SIG-M5 treated with dmso at 0.1 percent for 504 hours (cell line): ENCODE results near the gene COL25A1.

Experiments
- DNase-seq: peaks from one replicate; lab custom pipeline; 2025; ENCODE audit not compliant: unreplicated experiment; lab: John Stamatoyannopoulos, UW

COL25A1 gene

DNA sequence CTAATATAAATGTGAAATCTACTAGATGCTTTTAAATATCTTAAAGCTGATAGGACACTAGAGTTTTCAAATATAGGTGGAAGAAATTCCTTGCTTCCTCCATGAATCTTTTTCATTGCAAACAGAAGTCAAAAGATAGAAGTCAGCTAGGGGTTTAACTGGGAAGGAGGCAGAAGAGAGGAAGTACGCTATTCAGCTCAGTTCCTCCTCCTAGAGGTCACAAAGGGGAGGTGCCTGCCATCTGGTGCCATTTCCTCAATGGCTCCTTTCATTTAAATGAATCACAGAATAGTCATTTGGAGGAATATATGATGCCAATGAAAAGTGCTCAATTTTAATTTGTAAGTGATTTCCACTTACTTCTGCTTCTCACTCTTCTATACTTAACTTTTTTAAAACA lies 8.5 kb downstream of the COL25A1 start:
- peak; percentile 8 for DNase-seq

DNA sequence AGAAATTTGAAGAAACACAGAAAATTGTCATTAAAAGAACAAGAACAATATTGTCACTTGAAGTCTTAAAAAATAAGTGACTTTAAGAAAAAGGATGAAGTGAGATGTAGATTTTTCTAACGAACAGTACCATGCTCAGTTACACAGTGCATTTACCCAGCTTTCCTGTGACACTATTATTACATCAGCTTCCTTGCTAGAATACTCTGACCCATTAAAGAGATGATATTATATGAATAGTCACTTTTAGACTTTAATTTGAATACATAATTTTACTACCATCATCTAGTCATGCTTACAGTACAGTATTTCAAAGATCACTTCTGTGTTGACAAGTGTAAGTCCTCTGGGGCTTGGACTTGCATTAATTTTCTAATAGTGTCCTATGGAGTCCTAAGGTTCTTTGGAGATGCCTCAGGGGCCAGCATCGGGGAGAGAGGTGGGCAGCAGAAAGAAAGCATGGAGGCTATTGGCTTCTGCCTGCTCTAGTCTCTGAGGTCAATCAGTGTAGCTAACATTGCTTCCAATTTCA lies 10.7 kb downstream of the COL25A1 start:
- DNase-seq = no peak

DNA sequence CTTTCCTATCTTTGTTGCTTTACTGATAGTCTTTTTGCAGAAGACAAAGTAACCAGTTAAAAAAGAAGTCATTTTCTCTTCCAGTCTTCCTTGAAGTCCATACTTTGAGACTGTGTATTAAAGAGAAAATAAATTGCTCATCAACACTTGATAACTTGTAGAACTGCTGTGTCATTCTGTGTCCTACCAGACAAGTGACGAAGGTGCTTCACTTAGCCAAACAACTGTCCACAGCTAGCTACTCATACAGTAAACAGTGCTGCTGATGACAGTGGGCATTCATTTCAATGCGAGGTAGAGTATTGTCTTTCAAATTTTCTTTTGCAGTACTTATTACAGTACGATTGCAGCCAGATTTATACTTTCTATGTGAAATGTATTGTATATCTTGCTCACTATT lies 11.5 kb downstream of the COL25A1 start:
- DNase-seq = no peak

DNA sequence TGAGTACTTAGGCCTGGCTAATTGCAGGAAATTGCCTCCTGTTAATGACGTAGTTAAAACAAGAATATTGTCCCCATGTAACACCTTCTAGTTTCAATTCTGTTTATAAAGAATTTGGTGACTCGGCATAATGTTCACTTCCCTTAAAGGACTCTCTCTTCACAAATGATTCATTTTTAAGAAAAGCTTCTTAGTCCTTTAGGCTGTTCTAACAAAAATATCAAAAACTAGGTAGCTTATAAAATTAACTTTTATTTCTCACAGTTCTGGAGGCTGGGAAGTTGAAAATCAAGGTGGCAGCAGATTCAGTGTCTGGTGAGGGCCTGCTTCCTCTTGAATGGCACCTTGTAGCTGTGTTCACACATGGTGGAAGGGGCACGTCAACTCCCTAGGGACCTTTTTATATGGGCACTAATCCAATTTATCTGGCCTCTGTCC lies 23.8 kb downstream of the COL25A1 start:
- DNase-seq = no peak

DNA sequence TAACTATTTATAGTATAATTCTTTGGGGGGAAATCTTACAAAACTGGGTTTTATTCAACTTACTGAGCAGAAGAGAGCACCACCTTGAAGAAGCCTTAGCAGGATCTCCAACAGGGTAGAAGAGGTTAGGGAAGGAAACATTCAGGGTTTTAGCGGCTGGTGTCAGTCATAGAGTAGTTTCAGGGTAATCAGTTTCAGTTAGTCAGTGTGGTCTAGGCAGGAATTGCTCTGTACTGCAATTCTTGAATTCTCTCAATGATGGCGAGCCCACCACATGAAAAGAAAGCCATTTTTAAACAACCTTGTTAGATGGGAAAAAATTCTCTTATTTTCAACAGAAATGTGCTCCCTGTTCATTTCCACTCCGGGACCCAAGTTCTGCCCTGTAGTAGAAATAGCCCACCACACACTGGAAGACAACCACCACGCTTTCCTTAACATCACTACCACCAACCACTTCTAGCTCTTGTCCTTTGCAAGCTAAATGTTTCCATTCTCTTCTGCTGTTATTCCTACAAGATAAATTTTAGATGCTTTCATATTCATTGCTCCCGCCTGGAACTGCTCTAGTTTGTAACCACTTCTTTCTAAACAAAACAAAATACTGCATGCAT lies 25.9 kb downstream of the COL25A1 start:
- no peak for DNase-seq

DNA sequence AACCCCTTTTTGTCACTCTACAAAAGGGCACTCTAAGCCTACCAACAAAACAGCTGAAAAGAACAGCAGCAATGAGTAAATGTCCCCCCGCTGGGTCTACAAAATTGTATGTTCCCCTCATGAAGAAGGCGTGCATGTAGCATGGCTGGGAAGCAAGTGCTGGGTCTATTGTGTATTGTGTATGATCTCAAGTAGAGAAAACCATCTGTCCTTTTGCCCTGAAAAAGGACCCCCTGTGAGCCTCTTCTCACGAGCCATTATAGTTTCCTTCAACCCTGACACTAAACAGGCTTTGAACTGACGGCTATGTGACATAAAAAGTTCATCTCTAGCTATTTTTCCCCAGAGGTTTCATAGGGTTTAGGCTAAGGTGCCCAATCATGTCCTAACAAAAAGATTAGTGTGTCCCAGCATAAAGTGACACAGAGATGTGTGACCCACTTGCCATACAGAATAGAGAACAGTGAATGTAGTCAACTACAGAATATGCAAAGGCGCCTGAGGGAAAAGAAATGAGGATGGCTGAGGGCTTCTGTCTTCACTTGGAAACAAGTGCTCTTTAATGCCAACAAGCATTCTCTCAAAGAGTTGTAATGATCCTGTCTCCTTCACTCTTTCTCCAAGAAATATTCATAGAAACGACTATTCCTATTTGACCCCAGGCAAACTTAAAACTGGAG lies 27.3 kb downstream of the COL25A1 start:
- no peak for DNase-seq

DNA sequence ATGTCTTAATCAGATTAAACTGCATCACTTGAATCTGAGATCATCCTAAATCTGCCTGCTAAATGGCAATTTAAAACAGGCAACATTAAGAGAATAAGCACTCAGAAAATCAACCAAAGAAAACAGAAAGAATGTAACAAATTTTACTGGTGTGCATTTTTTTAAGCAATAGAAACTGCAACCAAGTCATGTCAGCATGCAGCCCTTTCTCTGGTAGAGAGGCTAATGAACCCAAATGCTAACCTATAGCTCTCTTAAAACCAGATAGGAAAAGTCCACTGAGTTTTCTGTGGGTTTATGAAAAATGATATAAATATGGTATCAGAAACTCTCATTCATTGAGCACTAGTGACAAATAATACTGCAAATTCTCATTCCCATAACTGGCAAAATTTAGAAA lies 35.6 kb downstream of the COL25A1 start:
- no peak for DNase-seq

DNA sequence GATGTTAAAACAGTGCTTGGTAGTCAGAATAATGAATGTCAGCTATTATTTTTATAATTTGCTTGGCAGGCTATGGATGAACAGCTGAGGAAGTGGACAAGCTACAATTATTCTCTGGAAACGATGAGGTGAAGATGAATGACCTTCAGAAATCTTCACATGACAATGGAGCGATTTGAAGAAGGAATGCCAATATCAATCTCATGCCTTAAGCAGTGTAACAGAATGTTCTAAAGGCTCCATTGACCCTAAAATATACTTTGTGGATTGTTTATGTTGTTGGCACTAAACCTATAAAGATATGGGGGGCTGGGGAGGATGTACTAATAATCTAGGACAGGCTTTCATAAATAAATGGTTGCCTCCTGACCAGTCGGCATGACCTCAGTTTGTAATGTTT lies 36.2 kb downstream of the COL25A1 start:
- no peak for DNase-seq

DNA sequence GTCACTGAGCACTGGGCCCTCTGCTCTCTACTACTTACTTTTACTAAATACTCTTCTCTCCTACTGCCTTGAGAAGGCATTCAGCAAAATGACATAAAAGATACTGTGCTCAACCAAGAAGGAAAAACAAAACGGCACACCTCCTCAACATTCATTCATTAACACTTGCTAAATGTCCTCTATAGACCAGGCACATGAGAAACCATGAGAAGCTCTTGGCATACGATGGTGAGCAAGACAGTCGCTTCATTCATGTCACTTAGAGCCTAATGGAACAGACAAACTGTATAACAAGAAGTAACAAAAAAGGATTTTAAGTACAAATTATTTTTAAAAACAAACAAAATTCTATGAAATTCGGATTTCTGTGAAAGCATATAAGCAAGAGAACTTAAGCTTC lies 38.7 kb downstream of the COL25A1 start:
- DNase-seq = no peak

DNA sequence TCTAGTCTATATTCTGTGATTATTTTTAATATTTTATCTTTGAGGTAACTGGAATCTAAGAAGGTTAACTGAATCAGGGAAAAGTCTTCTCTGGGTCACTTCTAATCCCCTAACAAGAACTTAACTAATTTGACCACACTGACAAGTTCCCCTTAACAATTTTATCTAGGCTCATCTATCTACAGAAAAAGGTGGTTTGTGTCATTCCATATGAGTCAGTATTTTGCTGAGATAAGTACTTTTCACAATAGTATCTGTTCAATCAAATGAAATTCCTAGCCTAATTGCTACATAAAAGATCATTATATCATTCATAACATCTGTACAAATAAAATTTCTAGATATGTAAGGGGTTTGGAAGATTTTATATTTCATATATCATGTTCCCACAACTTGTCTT lies 45.6 kb downstream of the COL25A1 start:
- no peak for DNase-seq

DNA sequence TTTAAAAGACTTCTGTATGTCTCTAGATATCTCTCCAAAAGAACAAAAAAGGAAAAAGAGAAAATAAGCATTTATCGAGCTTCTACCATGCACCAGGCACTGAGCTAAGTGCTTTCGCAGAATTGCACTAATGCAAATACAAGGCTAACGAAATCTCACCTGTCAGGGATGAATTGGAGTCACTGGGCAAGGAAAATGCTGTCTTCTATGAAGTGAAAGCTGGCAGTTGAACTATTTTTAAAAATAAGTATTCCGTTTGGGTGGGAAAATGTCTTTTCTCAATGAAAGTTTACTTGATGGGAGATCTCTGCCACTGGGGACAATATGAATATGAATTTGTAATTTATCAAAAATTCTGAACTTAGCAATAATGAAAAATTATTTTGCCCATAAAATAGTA lies 47.6 kb downstream of the COL25A1 start:
- no peak for DNase-seq

DNA sequence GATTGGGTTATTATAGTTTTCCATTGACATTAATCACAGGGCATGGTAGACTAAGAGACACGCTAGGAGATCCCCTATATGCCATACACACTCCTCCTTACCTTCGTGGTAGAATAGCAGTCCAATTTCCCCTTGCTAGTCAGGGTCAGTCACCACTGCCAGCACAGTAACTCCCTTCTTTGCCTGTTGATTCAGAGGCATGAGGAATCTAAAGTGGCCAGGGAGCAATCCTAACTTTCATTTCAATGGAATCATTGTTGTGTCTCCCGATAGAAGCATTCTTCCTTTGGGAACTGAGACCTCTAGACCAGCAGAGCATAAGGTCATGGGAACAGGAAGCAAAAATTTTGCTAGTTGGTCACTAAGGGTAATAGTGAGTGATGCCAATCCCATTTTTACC lies 51.1 kb downstream of the COL25A1 start:
- DNase-seq = no peak

DNA sequence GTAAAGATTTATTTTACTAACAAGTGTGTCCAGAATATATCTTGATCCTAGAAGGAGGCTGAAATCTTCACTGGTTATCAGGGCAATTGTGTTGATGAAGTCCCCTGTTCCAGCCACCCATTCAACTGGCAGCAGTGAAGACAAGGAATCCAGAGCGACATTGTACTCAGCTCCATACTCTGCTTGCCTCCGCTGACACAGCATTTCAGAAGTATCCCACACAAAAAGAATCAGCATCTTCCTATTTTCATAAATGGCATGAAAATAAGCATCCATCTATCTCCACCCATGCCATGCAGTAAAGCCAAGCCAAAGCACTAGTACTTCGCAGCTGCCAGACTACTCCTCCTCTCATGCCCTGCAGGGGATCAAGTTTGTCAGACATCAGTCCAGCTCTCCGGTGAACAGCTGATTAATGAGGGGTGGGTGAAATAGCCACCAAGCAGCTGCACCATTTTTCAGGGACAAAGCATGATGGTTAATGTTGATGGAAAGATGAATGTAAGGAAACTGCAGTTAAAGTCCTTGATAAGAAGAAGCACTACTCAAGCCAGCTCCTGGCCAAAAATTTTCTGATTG lies 54.0 kb downstream of the COL25A1 start:
- DNase-seq = no peak

DNA sequence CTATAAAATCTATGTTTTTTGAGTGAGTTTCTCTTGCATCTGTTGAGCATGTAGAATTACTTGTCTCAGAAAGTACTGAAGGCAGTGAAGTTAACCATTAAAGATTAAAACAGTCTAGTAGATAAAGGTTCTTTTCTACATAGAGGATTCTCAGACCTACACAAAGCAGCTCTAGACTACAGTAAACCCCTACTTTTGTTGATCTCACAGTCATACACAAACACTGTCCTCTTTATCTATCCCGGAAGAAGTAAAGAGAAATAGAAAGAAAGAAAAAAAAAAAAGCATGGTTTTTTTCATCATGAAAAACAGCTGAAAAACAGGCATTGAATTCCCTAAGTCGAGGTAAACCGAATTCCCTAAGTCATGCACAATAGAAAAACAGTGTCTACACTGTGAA lies 58.6 kb downstream of the COL25A1 start:
- DNase-seq = no peak

DNA sequence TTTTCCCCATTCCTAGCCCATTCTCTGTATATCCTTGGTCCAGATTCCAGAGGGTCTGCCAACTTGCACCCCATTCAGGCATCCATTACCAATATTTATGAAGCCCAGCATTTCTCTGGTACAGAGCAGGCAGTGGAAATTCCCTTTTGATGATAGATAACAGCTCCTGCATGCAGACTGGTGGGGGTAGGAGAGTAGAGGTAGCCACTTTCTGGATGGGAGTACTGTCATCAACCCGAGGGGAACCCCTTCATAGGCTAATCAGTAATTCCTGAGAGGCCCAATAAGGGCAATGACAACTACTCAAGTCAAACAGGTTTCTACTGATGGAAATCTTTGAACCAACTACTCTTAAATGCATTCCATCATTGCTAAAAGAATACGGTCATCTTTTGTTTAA lies 63.7 kb downstream of the COL25A1 start:
- DNase-seq = no peak

DNA sequence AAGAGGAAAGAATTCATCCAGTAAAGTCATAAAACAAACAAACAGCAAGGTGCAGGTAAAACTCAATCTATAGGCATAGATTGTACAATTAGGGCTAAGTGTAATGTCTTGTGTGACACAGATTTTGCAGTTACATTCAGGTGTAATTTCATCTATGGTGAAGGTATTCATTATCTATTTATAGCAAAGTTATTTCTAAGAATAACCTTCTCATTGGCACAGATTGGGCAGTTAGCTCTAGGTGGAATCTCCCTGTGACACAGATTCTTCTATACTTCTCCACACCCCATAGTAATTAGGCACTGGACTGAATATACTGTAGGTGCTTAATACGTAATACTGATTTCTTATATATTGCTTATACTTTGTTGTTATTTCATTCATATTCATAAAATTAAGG lies 66.8 kb downstream of the COL25A1 start:
- DNase-seq = no peak

DNA sequence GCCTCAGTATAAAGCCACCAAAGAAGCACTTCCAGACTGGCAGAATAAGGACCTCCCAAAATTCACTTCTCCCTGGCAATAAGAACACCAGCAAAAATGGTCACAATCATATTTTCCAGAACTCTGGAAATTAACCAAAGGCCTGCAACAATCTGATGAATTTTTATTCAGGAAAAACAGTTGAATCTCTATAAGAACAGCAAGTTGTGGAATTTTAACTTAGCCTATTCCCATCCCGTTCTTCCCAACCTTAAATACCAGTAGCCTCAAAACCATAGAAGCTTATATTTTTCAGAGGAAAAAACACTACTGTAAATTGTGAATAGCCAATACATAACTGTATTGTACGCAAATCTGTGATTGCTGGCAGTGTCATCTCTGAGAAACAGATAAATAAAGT lies 67.9 kb downstream of the COL25A1 start:
- no peak for DNase-seq

DNA sequence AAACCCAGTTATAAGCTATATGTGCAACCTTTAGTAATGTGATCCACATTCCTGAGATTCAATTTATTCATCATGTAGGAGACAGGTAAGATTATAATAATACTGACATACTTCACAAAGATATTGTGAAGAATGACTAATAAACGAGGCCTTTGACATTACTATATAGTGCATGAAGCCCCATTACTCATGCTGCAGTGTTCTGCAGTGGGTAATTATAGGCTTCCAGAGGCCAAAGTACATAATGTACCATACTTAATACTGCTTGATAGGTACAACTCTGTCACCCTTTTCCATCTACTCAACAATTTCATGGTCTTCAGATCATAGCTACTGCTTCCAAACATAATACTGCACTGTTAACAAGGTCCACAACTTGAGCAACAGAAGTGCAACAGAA lies 68.9 kb downstream of the COL25A1 start:
- DNase-seq = no peak

DNA sequence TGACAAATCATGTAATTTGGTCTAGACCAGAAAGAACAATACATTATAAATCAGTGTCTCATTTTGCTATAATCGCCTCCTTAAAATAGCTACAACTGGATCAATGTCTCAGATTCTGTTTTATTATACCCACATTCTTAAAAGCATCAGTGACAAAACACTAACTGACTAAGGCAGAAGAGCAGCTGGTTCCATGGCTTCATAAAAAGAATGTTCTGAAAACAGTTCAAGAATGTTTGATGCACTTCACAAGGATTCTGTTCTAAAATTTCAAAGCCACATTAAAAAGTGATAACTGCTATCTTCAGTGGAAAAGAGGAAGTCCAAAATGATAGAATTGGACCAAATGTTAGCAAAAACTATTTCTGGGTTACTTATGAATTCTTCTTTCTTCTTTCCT lies 69.8 kb downstream of the COL25A1 start:
- DNase-seq = no peak

DNA sequence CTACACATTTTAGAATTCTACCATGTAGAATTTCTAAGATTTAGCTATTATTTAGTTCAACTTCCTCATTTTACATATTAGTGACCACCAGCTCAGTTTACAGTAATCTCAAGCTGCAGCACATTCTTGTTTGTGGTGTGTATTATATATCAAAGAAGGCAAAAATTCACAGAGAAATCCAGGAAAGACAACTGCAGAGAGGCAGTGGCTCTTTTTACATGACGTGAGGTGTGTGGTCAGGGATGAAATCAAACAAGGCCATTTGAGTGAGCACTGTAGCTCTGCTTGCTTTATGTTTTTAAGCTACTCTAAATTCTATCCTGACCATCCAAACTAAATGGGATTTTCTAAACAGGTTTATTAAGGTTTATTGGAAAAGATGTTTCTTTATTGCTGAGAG lies 71.1 kb downstream of the COL25A1 start:
- DNase-seq = no peak

DNA sequence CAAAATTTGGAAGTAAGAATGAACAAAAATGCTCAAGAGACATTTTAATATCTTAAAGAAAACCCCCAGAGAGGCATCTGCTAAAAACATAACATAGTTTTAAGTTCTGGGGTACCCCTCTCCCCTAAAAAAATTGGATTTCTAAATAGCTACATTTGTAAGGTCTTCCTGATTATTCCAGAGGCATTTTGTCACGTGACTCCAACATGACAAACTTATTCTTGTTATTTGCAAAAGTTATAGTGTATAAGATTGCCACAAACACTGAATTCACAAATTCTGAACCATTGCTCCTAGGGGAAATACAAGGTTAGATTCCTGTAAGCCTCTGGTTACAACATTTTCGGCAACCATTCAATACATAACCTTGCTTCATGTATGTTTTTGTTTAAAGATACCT lies 73.4 kb downstream of the COL25A1 start:
- no peak for DNase-seq

DNA sequence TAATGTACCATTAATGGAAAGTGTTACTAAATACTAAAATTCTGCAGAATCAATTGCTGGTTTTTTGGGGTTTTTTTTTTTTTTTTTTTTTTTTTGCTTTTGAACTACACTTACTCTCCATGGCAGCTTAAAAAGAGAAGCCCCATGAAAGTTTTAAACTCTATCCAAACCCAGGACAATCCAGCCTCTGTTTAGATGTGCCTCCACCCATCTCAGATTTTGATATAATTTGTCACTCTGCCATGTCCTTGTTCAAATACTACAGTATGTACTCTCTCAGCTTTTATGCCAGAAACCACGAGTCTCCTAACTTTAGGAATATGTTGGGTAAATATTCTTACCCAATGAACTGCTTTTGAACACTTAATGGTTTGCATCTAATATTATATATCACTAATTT lies 84.2 kb downstream of the COL25A1 start:
- no peak for DNase-seq
